HepG2 (cell line): ENCODE data around the gene RABIF.

Experiments
- CAMTA2 ChIP-seq: sonication (generic); formaldehyde crosslinking; IDR thresholded peaks from 2 replicates; pipeline ENCODE4 v1.4.0; 2020; ENCODE audit warnings: mild to moderate bottlenecking, missing genetic modification reagents, borderline replicate concordance
- GRHL1 ChIP-seq: sonication (generic); formaldehyde crosslinking; conservative IDR thresholded peaks from 2 replicates; pipeline ENCODE4 v1.8.0; 2022; ENCODE audit warnings: missing genetic modification reagents
- HMGXB4 ChIP-seq, 2 experiments: sonication (generic) in 1 of 2; formaldehyde crosslinking in 1 of 2; IDR thresholded peaks; 2 replicates each; pipeline versions ENCODE4 v1.4.0 to v1.6.1; 2018 to 2020; ENCODE audit warnings: missing genetic modification reagents in 2 of 2, borderline replicate concordance in 1 of 2, low read depth in 1 of 2, mild to moderate bottlenecking in 1 of 2, missing biosample characterization in 1 of 2
- ZNF546 ChIP-seq: sonication (generic); formaldehyde crosslinking; conservative IDR thresholded peaks from 2 replicates; pipeline ENCODE4 v1.8.1; 2023; ENCODE audit warnings: mild to moderate bottlenecking, missing genetic modification reagents
- ZNF550 ChIP-seq: sonication (generic); formaldehyde crosslinking; IDR thresholded peaks from 2 replicates; pipeline ENCODE4 v1.4.0; 2020; ENCODE audit warnings: mild to moderate bottlenecking, missing genetic modification reagents, borderline replicate concordance

- TF ChIP-seq ZNF550 (no peak), HMGXB4 (CRISPR knock-in tag; IDR thresholded peaks at IDR 0.05; ENCODE audit: borderline replicate concordance in 1 of 2, low read depth in 1 of 2) (no peak), GRHL1 (CRISPR knock-in tag) (no peak), CAMTA2 (no peak), ZNF546 (CRISPR knock-in tag) (no peak)
Observed at GRCh38 chr1:202856014-202856413, 32.9 kb downstream of the RABIF start.
